ENCODE data around the gene DCAF6.

DNA sequence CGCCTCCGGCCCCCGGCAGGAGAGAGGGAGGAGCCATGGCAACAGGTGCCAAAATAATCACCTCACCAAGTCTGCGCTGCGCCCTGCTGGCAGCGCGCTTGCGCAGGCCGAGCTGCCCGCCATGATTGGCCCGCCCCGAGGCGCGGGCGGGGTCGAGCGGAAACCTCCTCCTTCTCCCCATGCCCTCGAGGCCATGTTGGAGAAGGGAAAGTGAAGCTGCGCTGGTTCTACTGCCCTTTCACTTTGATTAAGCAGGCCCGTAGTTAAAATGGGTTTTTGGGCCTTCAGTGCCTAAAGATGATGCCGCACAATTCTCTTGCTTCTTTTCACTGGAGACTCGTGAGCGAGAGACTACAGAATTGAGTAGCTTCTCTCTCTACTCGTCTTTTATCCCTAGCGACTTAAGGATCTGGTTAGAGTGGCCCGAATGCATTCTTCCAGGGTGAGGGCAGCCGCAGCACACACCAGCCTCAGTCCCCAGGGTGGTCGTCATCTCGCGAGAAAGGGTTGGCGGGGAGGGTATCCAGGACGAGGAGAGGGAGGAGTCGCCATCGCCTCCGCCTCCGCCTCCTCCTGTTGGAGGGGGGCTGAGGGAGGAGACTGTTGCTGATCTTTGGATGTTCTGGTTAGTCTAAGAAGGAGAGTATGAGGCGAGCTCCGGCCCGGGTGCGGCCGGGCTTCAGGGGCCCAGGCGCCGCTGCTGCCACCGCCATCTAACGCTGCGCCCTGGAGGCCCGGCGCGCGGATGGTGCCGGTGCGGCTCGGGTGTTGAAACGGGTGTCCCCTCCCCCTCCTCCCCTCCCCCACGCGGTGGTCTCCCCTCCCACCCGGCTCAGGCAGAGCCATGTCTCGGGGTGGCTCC, at the start of gene DCAF6:
- TF ChIP-seq, protein P1, sequence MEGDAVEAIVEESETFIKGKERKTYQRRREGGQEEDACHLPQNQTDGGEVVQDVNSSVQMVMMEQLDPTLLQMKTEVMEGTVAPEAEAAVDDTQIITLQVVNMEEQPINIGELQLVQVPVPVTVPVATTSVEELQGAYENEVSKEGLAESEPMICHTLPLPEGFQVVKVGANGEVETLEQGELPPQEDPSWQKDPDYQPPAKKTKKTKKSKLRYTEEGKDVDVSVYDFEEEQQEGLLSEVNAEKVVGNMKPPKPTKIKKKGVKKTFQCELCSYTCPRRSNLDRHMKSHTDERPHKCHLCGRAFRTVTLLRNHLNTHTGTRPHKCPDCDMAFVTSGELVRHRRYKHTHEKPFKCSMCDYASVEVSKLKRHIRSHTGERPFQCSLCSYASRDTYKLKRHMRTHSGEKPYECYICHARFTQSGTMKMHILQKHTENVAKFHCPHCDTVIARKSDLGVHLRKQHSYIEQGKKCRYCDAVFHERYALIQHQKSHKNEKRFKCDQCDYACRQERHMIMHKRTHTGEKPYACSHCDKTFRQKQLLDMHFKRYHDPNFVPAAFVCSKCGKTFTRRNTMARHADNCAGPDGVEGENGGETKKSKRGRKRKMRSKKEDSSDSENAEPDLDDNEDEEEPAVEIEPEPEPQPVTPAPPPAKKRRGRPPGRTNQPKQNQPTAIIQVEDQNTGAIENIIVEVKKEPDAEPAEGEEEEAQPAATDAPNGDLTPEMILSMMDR (conservative IDR thresholded peaks at IDR 0.05; ENCODE audit: low read length), result no peak
- no peak for TF ChIP-seq EZH2phosphoT487 (IDR thresholded peaks at IDR 0.05; ENCODE audit: borderline replicate concordance, low read depth, low read length)
